Tracheal epithelial cell (primary cell): ENCODE measurements around the gene FOXI2. TPM values are rescaled to one million over a fixed set of nuclear protein-coding genes. Genes with fewer than 3 reads are reported as not detected.

Experiments
- total RNA-seq: library from RNA; depleted of rRNA; stranded (reverse); fragments of >200 nt; gene quantifications from 2 replicates; pipeline ENCODE4 v1.2.1, GENCODE V29; 2014

Gene FOXI2
- not detected in 2 replicates for total RNA-seq

DNA sequence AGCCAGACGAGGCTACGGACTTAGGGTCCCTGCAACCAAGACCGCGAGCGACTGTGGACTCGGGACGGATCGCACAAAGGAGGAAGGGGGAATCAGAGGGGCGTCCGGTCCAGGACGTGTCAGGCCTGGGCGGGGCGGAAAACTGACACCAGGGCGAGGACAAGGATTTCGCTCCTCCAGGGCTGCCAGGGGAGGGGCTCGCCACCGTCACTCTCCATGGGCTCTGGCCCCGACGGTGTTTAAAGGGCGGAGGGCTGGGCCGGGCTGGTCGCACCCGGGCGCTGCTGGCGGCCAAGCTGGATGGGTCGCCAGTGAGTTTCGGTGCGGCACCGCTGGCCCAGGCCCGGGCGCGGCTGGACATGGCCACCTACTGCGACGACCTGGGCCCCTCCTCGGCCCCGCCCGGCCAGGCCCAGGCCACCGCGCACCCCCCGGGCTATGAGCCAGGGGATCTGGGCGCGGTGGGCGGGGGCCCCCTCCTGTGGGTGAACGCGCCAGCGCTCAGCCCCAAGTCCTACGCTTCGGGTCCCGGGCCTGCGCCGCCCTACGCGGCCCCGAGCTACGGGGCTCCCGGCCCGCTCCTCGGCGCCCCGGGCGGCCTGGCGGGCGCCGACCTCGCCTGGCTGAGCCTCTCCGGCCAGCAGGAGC is at the start of gene FOXI2:
Gene FOXI2 (plus strand): TSS at position 271 of the 648 bp plus-strand sequence. CDS start 89 bp downstream, at position 360.

Other genes starting within 250 kb of the FOXI2 start
- not detected in 2 replicates for gene NPS, start 187.9 kb upstream of the FOXI2 start, total RNA-seq
- not detected in 2 replicates for gene CLRN3, start 155.8 kb downstream of the FOXI2 start, total RNA-seq
- gene PTPRE, start 169.9 kb downstream of the FOXI2 start, total RNA-seq: 17.3 and 23.4 TPM in 2 replicates